GM19467 (cell line): Measurements from ENCODE around the gene ZFR2.
"Not testable (repeated sequence)": the region's sequence is repeated elsewhere in the genome, so short reads cannot be mapped to it uniquely, and the experiment has no call there.

Source experiments
- ATAC-seq: cut with Tn5 transposase; IDR thresholded peaks from one replicate; pipeline ENCODE4 v1.9.1; 2021; ENCODE audit warnings: mild to moderate bottlenecking, moderate library complexity; ENCODE audit not compliant: unreplicated experiment

The ZFR2 gene

DNA sequence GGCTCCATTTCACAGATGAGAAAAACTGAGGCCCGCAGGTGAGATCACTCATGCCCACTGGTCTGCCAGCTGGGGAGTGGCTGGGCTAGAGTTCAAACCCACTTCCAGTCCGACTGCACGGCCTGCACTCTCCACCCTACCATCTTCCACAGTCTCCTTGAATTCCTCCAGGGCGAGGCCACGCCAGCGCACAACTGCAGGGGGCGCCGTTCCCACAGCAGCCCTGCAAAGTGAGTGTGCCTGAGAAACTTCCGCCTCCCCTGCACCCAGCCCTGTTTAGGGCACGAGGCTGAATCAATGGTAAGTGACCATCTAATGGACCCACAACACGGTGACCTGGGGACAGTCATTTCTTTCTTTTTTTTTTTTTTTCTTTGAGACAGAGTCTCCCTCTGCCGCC is 10.8 kb upstream of the ZFR2 start:
- no peak for ATAC-seq

GRCh38 chr19:3874695-3875094 is 5.9 kb upstream of the ZFR2 start:
- not testable (repeated sequence) for ATAC-seq

DNA sequence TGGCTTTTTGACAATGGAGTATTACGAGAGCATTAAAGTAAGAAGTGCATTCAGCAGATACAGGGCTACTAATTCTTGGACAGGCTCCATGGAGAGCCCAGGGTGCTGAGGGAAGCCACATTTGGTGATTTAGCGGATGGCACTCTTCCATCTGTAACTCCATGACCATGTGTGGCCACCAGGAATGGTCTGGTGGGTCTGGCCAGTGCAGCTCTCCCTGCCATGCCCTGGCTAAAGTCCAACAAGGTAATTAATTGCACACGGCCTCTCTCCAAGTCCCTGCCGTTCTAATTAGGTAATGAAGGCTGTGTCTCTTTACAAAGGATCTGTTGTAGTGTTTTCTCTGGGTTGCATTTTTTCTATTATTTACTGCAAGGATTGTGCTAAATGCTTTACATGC is 4.3 kb upstream of the ZFR2 start:
- ATAC-seq, result no peak

- no peak for ATAC-seq
Measured at GRCh38 chr19:3867971-3868769, 668 bp downstream of the ZFR2 start.

DNA sequence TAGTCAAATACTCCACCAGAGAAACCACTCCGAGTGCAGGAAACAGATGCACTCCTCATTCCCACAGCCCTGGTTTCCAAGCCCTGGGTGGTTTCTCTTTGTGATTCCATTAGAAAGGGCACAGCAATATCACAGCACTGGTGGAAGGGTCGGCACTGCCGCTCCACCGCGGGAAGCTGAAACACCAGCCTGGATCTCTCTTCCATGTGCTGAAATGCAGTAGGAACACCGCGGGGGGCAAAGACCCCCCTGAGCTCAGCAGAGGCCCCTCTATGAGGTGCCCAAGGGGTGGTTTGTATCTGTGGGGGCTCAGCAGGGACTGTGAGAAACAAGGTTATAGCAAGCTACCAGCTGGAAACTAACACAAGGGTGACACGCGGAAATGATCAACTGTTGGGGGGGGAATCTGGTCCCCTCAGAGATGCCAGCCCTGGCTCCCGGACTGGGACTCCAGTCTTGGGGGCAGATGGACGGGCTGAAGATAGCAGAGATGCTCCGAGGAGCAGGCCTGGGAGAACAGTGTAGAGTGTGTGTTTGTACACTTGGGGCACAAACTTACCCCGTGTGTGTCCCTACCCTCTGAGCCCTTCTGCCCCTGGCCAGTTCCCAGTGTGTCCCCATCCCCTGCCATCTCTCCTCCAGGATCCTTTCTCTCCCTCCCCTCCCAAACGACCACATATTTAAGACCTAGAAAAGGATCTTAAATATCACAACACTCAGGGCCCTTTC is 1.8 kb downstream of the ZFR2 start:
- no peak for ATAC-seq

- ATAC-seq, result no peak
Measured at GRCh38 chr19:3863648-3864047, 5.2 kb downstream of the ZFR2 start.

DNA sequence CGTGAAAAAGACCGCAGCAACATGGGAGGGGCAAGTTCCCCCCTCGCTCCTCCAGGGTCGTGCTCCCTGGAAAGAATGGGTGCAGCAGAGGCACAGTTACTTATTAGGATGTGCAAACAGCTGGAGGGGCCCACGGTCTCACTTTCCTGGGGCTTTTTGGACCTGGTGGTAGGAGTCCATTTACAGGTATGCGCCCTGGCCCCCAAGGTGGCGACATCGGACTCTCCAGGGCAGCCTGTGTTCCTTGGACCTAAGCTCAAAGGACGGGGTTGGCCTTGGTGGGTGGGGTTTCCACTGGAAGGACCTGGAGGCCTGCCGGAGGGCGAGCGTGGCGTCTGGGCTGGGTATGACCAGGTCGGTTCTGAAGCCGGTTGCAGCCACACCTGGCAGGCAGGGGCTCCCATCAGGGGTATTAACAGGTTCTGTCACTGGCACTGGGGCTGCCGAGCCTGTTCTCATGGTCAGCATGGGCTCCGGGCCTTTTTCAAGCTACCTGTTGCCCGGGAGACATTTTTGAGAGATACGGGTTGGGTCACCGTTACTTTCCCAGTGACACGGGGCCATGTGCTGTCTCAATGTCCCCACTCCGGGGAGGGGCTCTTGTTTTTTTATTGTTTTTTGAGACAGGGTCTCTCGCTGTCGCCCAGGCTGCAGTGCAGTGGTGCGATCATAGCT is 5.9 kb downstream of the ZFR2 start:
- no peak for ATAC-seq

- ATAC-seq, result no peak
Measured at GRCh38 chr19:3860499-3860898, 8.3 kb downstream of the ZFR2 start.

- no peak for ATAC-seq
Measured at GRCh38 chr19:3857449-3858003, 11.3 kb downstream of the ZFR2 start.

DNA sequence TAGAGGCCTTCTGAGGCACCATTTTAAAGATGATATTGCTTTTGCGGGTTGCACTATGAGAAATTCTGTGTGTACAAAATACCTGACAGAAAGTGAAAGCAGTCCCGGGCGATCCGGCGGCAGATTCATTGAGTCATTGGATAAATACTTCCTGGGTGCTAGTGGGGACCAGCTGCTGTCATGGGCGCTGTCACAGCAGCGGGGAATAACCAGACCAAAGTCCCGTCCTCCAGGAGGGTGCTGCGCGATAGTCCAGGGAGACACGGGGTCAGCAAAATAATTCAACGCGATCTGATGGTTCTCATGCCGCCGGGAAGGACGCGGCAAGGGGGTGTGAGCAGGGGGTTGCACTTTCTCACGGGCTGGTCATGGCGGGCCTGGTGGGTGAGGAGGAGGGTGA is 13.5 kb downstream of the ZFR2 start:
- no peak for ATAC-seq

GRCh38 chr19:3852614-3853254 is 16.1 kb downstream of the ZFR2 start:
- ATAC-seq, result no peak

DNA sequence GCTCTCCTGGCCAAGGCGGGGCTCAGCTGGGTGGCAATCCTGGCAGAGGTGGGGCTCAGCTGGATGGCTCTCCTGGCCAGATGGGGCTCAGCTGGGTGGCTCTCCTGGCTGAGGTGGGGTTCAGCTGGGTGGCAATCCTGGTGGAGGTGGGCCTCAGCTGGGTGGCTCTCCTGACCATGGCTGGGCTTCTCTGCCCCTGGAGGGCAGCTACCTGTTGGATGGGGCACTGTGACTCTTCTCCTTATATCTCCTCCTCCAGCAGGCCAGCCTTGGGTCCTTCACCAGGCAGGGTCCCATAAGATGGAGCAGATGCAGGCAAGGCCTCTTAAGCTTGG is 16.7 kb downstream of the ZFR2 start:
- ATAC-seq, result no peak

DNA sequence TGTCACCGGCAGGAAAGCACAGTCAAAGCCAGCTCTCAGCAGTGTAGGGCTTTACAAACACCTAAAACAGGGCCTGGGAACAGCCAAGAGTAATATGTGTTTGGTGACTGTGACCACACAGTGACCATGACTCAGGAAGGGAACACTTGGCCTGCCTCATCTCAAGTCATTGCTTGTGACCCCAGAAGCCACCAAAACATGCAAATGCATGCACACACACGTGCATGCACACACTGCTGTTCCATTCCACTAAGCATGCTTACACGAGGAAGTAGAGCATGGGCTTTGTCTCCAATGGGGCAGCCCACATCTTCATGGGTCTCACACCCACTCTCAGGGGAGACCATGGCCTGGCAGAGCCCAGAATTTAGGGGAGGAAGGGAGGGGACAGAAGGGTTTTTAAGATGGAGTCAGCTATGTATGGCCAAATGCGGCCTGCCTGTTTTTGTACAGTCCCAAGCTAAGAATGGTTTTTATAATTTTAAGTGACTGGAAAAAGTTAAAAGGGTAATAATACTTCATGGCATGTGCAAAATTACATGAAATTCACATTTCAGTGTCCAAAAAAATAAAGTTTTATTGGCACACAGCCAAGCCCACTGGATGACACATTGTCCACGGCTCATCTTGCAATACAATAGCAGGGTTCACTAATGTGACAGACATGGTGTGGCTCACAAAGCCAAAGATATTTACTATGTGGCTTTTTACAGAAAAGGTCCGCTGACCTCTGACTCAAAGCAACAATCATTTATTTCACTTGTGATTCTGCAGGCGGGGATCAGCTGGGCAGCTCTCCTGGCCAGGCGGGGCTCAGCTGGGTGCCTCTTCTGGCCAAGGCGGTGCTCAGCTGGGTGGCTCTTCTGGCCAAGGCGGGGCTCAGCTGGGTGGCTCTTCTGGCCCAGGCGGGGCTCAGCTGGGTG is 17.3 kb downstream of the ZFR2 start:
- ATAC-seq, result no peak

GRCh38 chr19:3850320-3850972 is 18.4 kb downstream of the ZFR2 start:
- no peak for ATAC-seq

GRCh38 chr19:3849787-3850186 is 19.1 kb downstream of the ZFR2 start:
- no peak for ATAC-seq

DNA sequence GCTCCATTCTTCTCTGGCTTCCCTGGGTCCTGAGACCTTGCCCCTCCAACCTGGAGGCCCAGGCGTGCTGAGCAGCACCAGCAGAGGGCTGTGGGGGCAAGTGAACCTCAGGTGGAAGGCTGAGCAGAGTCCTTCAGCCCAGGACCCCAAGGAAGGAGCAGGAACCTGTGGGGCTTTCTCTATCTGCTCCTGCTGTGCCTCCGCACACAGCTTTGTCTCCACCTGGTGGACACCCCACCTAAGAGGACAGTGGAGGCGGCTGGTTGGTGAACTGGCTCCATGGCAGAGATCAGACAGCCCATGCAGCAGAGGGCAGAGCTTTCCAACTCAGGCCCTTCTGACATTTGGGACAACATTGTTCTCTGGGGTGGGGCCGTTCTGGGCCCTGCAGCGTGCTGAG is 19.7 kb downstream of the ZFR2 start:
- no peak for ATAC-seq

DNA sequence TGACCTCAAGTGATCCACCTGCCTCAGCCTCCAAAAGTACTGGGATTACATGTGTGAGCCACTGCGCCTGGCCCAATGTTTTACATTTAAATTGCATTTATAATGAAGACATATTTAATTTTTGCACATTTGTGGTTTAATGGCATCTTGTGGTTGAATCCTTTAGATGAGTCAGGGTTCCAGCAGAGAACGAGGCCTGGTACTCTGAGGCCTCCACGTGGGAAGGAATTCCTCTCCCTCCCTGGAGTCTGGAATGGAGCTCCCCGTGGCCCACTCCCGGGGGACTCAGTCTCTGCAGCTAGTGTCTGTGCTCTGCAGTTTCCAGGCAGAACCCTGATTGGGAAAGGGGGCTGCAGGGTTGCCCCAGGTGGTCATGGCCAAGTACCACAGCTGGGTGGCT is 24.2 kb downstream of the ZFR2 start:
- ATAC-seq, result no peak

- ATAC-seq, result no peak
Measured at GRCh38 chr19:3842948-3843347, 25.9 kb downstream of the ZFR2 start.

DNA sequence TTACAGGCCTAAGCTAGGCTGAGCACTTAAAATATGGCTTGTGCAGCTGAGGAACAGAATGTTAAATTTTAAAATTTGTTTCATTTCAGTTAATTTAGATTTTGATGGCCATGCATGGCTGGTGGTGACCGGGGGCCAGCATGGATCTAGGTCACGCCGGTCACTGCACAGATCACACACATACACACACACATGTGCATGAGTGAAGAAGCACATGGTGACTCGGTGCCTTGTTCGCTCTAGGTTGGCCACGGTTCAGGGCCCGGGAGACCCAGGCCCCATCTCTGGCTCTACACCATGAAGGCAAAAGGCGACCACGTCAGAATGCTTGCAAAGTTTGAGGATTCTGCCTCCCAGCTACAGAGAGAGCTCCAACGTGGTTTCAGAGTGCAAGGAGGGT is 28.0 kb downstream of the ZFR2 start:
- no peak for ATAC-seq

DNA sequence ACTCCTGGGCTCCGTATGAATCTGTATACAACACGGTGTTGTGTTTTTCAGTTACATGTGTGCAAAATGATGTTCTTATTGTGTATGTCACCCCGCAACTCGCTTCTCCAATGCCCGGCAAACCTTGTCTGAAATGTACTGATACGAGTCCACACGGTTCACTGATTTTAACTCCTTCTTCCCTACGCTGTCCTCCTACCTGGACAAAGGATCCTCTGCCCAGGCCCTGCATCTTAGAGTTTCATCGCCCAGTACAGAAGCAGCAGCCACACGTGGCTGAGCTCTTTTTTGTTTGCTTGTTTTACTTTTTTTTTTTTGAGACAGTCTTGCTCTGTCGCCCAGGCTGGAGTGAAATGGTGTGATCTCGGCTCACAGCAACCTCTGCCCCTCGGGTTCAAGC is 28.9 kb downstream of the ZFR2 start:
- no peak for ATAC-seq
